Neutrophil (primary cell): ENCODE results near the gene ARL14EP.

Experiments
- H3K27ac ChIP-seq: fragments of 200-600 bp; sonication (generic); 2 replicates; pipeline ENCODE4 v1.5.1; 2016; ENCODE audit warnings: mild to moderate bottlenecking, moderate library complexity
- H3K27me3 ChIP-seq: fragments of 200-600 bp; sonication (generic); 2 replicates; pipeline ENCODE4 v1.6.0; 2016; ENCODE audit warnings: mild to moderate bottlenecking
- H3K36me3 ChIP-seq: fragments of 200-600 bp; sonication (generic); 2 replicates; pipeline ENCODE4 v1.5.1; 2017
- H3K4me1 ChIP-seq, 2 experiments: fragments of 200-600 bp in 1 of 2; sonication (generic) in 1 of 2; 1 replicate in 1 of 2; 2 replicates in 1 of 2; pipeline versions ENCODE4 v1.5.1 to v1.6.1; 2013 to 2016; ENCODE audit warnings: low read depth in 1 of 2, low read length in 1 of 2, mild to moderate bottlenecking in 1 of 2, moderate library complexity in 1 of 2; ENCODE audit not compliant: control insufficient read depth in 1 of 2, insufficient read depth in 1 of 2
- H3K4me3 ChIP-seq, 2 experiments: fragments of 200-600 bp in 1 of 2; sonication (generic) in 1 of 2; 1 replicate in 1 of 2; 2 replicates in 1 of 2; pipeline ENCODE4 v1.5.1; 2013 to 2016; ENCODE audit warnings: low read depth in 1 of 2, low read length in 1 of 2, mild to moderate bottlenecking in 1 of 2, moderate library complexity in 1 of 2
- H3K9me3 ChIP-seq: fragments of 200-600 bp; sonication (generic); 2 replicates; pipeline ENCODE4 v1.5.1; 2016
- CTCF ChIP-seq: fragments of 200-600 bp; sonication (generic); IDR thresholded peaks from 2 replicates; pipeline ENCODE4 v1.5.1; 2016; ENCODE audit warnings: antibody characterized with exemption

Gene ARL14EP

GRCh38 chr11:30304620-30305019 lies 18.3 kb upstream of the ARL14EP start:
- Histone ChIP-seq H3K4me1 (no peaks in the 10 kb centered on the region), H3K9me3 (no peaks in the 10 kb centered on the region), H3K4me3 (no peak overlapping the region), H3K27ac (no peak overlapping the region), H3K36me3 (no peaks in the 10 kb centered on the region), H3K27me3 (no peaks in the 10 kb centered on the region)
- no peak for TF ChIP-seq CTCF

- H3K27me3 ChIP-seq: no peaks in the 10 kb centered on the region
- H3K4me1 ChIP-seq: no peaks in the 10 kb centered on the region
- H3K36me3 ChIP-seq: no peaks in the 10 kb centered on the region
- TF ChIP-seq CTCF: no peak
- no peak overlapping the region for H3K27ac ChIP-seq
- H3K4me3 ChIP-seq: no peak overlapping the region
- H3K9me3 ChIP-seq: no peaks in the 10 kb centered on the region
Observed at GRCh38 chr11:30310623-30311022, 12.3 kb upstream of the ARL14EP start.

GRCh38 chr11:30311189-30311588 lies 11.7 kb upstream of the ARL14EP start:
- no peak for TF ChIP-seq CTCF
- H3K27me3 ChIP-seq: no peaks in the 10 kb centered on the region

GRCh38 chr11:30312243-30312642 lies 10.7 kb upstream of the ARL14EP start:
- no peak overlapping the region for H3K27ac ChIP-seq
- H3K4me1 ChIP-seq: no peaks in the 10 kb centered on the region
- H3K9me3 ChIP-seq: no peaks in the 10 kb centered on the region
- H3K36me3 ChIP-seq: no peaks in the 10 kb centered on the region
- no peak for TF ChIP-seq CTCF
- H3K27me3 ChIP-seq: peaks cover 6% of the 10 kb centered on the region
- no peak overlapping the region for H3K4me3 ChIP-seq

More at GRCh38 chr11:30311189-30311588, 11.7 kb upstream of the ARL14EP start:
- H3K4me1 ChIP-seq: no peaks in the 10 kb centered on the region
- no peaks in the 10 kb centered on the region for H3K36me3 ChIP-seq
- no peaks in the 10 kb centered on the region for H3K9me3 ChIP-seq
- no peak overlapping the region for H3K27ac ChIP-seq
- H3K4me3 ChIP-seq: no peak overlapping the region

GRCh38 chr11:30313580-30313979 lies 9.3 kb upstream of the ARL14EP start:
- Histone ChIP-seq H3K36me3 (no peaks in the 10 kb centered on the region), H3K9me3 (no peaks in the 10 kb centered on the region)
- no peak for TF ChIP-seq CTCF

GRCh38 chr11:30314625-30315024 lies 8.3 kb upstream of the ARL14EP start:
- TF ChIP-seq CTCF: no peak
- peaks cover 25% of the 10 kb centered on the region for H3K27me3 ChIP-seq
- no peaks in the 10 kb centered on the region for H3K36me3 ChIP-seq
- no peaks in the 10 kb centered on the region for H3K4me1 ChIP-seq
- H3K4me3 ChIP-seq: no peak overlapping the region
- no peaks in the 10 kb centered on the region for H3K9me3 ChIP-seq
- H3K27ac ChIP-seq: no peak overlapping the region

More at GRCh38 chr11:30313580-30313979, 9.3 kb upstream of the ARL14EP start:
- Histone ChIP-seq H3K4me1 (no peaks in the 10 kb centered on the region), H3K27ac (no peak overlapping the region), H3K4me3 (no peak overlapping the region), H3K27me3 (peaks cover 18% of the 10 kb centered on the region)
